Measurements from ENCODE around the gene HSD17B12.
A peak's percentile ranks its signal among the peaks of the same experiment; 100 is the strongest.

The HSD17B12 gene

GRCh38 chr11:43690929-43691725 is 10.6 kb downstream of the HSD17B12 start:
- H2BK120ac ChIP-seq (ENCODE audit: low read depth, low read length), result no peak overlapping the region
- no peaks in the 10 kb centered on the region for H3K27me3 ChIP-seq (ENCODE audit: control insufficient read depth in 1 of 2, insufficient read depth in 1 of 2, low read length in 2 of 2)
- H2BK15ac ChIP-seq (ENCODE audit: low read depth, poor library complexity, severe bottlenecking), result no peak overlapping the region
- no peak overlapping the region for H2AFZ ChIP-seq (ENCODE audit: low read depth, low read length)
- no peak overlapping the region for H3K27ac ChIP-seq (ENCODE audit: low read length, poor library complexity, severe bottlenecking)
- no peak overlapping the region for H2BK12ac ChIP-seq (ENCODE audit: low read length in 2 of 2)
- no peak overlapping the region for H4K8ac ChIP-seq (ENCODE audit: low read length)
- H3K4me3 ChIP-seq (ENCODE audit: insufficient read depth in 1 of 2, low read depth in 1 of 2, low read length in 2 of 2), result no peak overlapping the region
- no peak overlapping the region for H3K4ac ChIP-seq (ENCODE audit: low read depth in 1 of 2, low read length in 2 of 2)
- no peak overlapping the region for H3K9ac ChIP-seq (ENCODE audit: low read length)
- WGBS, result 96% methylated on average over 6 of the region's 6 CpGs
- H4K91ac ChIP-seq (ENCODE audit: low read length), result no peak overlapping the region
- peaks cover 17% of the 10 kb centered on the region for H3K79me1 ChIP-seq (replicated peaks; ENCODE audit: low read length, poor library complexity, severe bottlenecking)
- H3K36me3 ChIP-seq (ENCODE audit: control insufficient read depth in 1 of 2, insufficient read depth in 2 of 2, low read depth in 1 of 2, low read length in 2 of 2), result peaks cover 3 to 14% of the 10 kb centered on the region in 2 experiments
- H2BK5ac ChIP-seq (ENCODE audit: low read depth, low read length, poor library complexity, severe bottlenecking), result no peak overlapping the region
- H3K9me3 ChIP-seq (ENCODE audit: control insufficient read depth, low read length), result no peaks in the 10 kb centered on the region
- H3K23ac ChIP-seq (ENCODE audit: low read length in 2 of 2), result no peak overlapping the region
- no peak overlapping the region for H3K18ac ChIP-seq (ENCODE audit: low read depth in 1 of 2, low read length in 2 of 2)
- DNase-seq, result no peak
- no peak overlapping the region for H3K14ac ChIP-seq (ENCODE audit: low read length in 2 of 2)
- H2AK5ac ChIP-seq (ENCODE audit: low read length, severe bottlenecking), result no peak overlapping the region
- H3K4me2 ChIP-seq (ENCODE audit: low read length, poor library complexity, severe bottlenecking), result no peak overlapping the region
- H3K4me1 ChIP-seq (ENCODE audit: control insufficient read depth, insufficient read depth, low read depth, low read length), result peaks cover 3% of the 10 kb centered on the region

GRCh38 chr11:43691806-43692205 is 11.3 kb downstream of the HSD17B12 start:
- Histone ChIP-seq H3K4ac (ENCODE audit: low read depth in 1 of 2, low read length in 2 of 2) (no peak overlapping the region), H4K91ac (ENCODE audit: low read length) (no peak overlapping the region), H3K79me1 (replicated peaks; ENCODE audit: low read length, poor library complexity, severe bottlenecking) (peaks cover 15% of the 10 kb centered on the region), H3K27me3 (ENCODE audit: control insufficient read depth in 1 of 2, insufficient read depth in 1 of 2, low read length in 2 of 2) (no peaks in the 10 kb centered on the region), H3K18ac (ENCODE audit: low read depth in 1 of 2, low read length in 2 of 2) (no peak overlapping the region), H3K4me2 (ENCODE audit: low read length, poor library complexity, severe bottlenecking) (no peak overlapping the region), H3K4me1 (ENCODE audit: control insufficient read depth, insufficient read depth, low read depth, low read length) (peaks cover 3% of the 10 kb centered on the region), H3K36me3 (ENCODE audit: control insufficient read depth in 1 of 2, insufficient read depth in 2 of 2, low read depth in 1 of 2, low read length in 2 of 2) (peaks cover 3 to 14% of the 10 kb centered on the region in 2 experiments), H4K8ac (ENCODE audit: low read length) (no peak overlapping the region), H3K23ac (ENCODE audit: low read length in 2 of 2) (no peak overlapping the region), H2AFZ (ENCODE audit: low read depth, low read length) (no peak overlapping the region), H3K27ac (ENCODE audit: low read length, poor library complexity, severe bottlenecking) (no peak overlapping the region), H3K4me3 (ENCODE audit: insufficient read depth in 1 of 2, low read depth in 1 of 2, low read length in 2 of 2) (no peak overlapping the region), H2BK120ac (ENCODE audit: low read depth, low read length) (no peak overlapping the region), H3K14ac (ENCODE audit: low read length in 2 of 2) (no peak overlapping the region), H3K9me3 (ENCODE audit: control insufficient read depth, low read length) (no peaks in the 10 kb centered on the region), H2BK15ac (ENCODE audit: low read depth, poor library complexity, severe bottlenecking) (no peak overlapping the region), H3K9ac (ENCODE audit: low read length) (no peak overlapping the region), H2BK12ac (ENCODE audit: low read length in 2 of 2) (no peak overlapping the region), H2BK5ac (ENCODE audit: low read depth, low read length, poor library complexity, severe bottlenecking) (peak overlapping the region; percentile 63), H2AK5ac (ENCODE audit: low read length, severe bottlenecking) (no peak overlapping the region)
- 100% methylated on average over 1 of the region's 1 CpG for WGBS
- DNase-seq, result no peak

- Histone ChIP-seq H3K79me1 (replicated peaks; ENCODE audit: low read length, poor library complexity, severe bottlenecking) (peaks cover 19% of the 10 kb centered on the region), H3K27ac (ENCODE audit: low read length, poor library complexity, severe bottlenecking) (no peak overlapping the region), H2BK5ac (ENCODE audit: low read depth, low read length, poor library complexity, severe bottlenecking) (no peak overlapping the region), H3K9me3 (ENCODE audit: control insufficient read depth, low read length) (no peaks in the 10 kb centered on the region), H3K36me3 (ENCODE audit: control insufficient read depth in 1 of 2, insufficient read depth in 2 of 2, low read depth in 1 of 2, low read length in 2 of 2) (peaks cover 3 to 14% of the 10 kb centered on the region in 2 experiments), H2BK120ac (ENCODE audit: low read depth, low read length) (no peak overlapping the region), H2AK5ac (ENCODE audit: low read length, severe bottlenecking) (no peak overlapping the region), H4K8ac (ENCODE audit: low read length) (no peak overlapping the region), H2BK12ac (ENCODE audit: low read length in 2 of 2) (no peak overlapping the region), H3K9ac (ENCODE audit: low read length) (no peak overlapping the region), H4K91ac (ENCODE audit: low read length) (no peak overlapping the region), H3K4me1 (ENCODE audit: control insufficient read depth, insufficient read depth, low read depth, low read length) (no peaks in the 10 kb centered on the region), H3K23ac (ENCODE audit: low read length in 2 of 2) (peak overlapping the region in 1 of 2 experiments; percentile 89), H2AFZ (ENCODE audit: low read depth, low read length) (no peak overlapping the region), H3K4me3 (ENCODE audit: insufficient read depth in 1 of 2, low read depth in 1 of 2, low read length in 2 of 2) (no peak overlapping the region), H3K18ac (ENCODE audit: low read depth in 1 of 2, low read length in 2 of 2) (no peak overlapping the region), H3K4ac (ENCODE audit: low read depth in 1 of 2, low read length in 2 of 2) (no peak overlapping the region), H3K4me2 (ENCODE audit: low read length, poor library complexity, severe bottlenecking) (no peak overlapping the region), H2BK15ac (ENCODE audit: low read depth, poor library complexity, severe bottlenecking) (no peak overlapping the region), H3K14ac (ENCODE audit: low read length in 2 of 2) (no peak overlapping the region), H3K27me3 (ENCODE audit: control insufficient read depth in 1 of 2, insufficient read depth in 1 of 2, low read length in 2 of 2) (no peaks in the 10 kb centered on the region)
- DNase-seq, result no peak
- 94% methylated on average over 2 of the region's 2 CpGs for WGBS
Observed at GRCh38 chr11:43693069-43693468, 12.5 kb downstream of the HSD17B12 start.

- Histone ChIP-seq H2BK12ac (ENCODE audit: low read length in 2 of 2) (no peak overlapping the region), H2AFZ (ENCODE audit: low read depth, low read length) (no peak overlapping the region), H3K23ac (ENCODE audit: low read length in 2 of 2) (no peak overlapping the region), H3K4ac (ENCODE audit: low read depth in 1 of 2, low read length in 2 of 2) (no peak overlapping the region), H2BK5ac (ENCODE audit: low read depth, low read length, poor library complexity, severe bottlenecking) (no peak overlapping the region), H3K18ac (ENCODE audit: low read depth in 1 of 2, low read length in 2 of 2) (no peak overlapping the region), H3K27me3 (ENCODE audit: control insufficient read depth in 1 of 2, insufficient read depth in 1 of 2, low read length in 2 of 2) (no peaks in the 10 kb centered on the region), H3K14ac (ENCODE audit: low read length in 2 of 2) (no peak overlapping the region), H2BK120ac (ENCODE audit: low read depth, low read length) (no peak overlapping the region), H3K4me2 (ENCODE audit: low read length, poor library complexity, severe bottlenecking) (no peak overlapping the region), H4K8ac (ENCODE audit: low read length) (no peak overlapping the region), H3K79me1 (replicated peaks; ENCODE audit: low read length, poor library complexity, severe bottlenecking) (peaks cover 19% of the 10 kb centered on the region), H2BK15ac (ENCODE audit: low read depth, poor library complexity, severe bottlenecking) (no peak overlapping the region), H3K9me3 (ENCODE audit: control insufficient read depth, low read length) (no peaks in the 10 kb centered on the region), H3K36me3 (ENCODE audit: control insufficient read depth in 1 of 2, insufficient read depth in 2 of 2, low read depth in 1 of 2, low read length in 2 of 2) (peaks cover 3 to 14% of the 10 kb centered on the region in 2 experiments), H2AK5ac (ENCODE audit: low read length, severe bottlenecking) (no peak overlapping the region), H3K4me1 (ENCODE audit: control insufficient read depth, insufficient read depth, low read depth, low read length) (no peaks in the 10 kb centered on the region), H3K4me3 (ENCODE audit: insufficient read depth in 1 of 2, low read depth in 1 of 2, low read length in 2 of 2) (no peak overlapping the region), H3K9ac (ENCODE audit: low read length) (no peak overlapping the region), H4K91ac (ENCODE audit: low read length) (no peak overlapping the region), H3K27ac (ENCODE audit: low read length, poor library complexity, severe bottlenecking) (no peak overlapping the region)
- 100% methylated on average over 1 of the region's 3 CpGs for WGBS
- no peak for DNase-seq
Observed at GRCh38 chr11:43693731-43694130, 13.2 kb downstream of the HSD17B12 start.

Data from mesenchymal stem cell (in vitro differentiated cells and primary cell).